ENCODE data around the gene RNF220.

DNA sequence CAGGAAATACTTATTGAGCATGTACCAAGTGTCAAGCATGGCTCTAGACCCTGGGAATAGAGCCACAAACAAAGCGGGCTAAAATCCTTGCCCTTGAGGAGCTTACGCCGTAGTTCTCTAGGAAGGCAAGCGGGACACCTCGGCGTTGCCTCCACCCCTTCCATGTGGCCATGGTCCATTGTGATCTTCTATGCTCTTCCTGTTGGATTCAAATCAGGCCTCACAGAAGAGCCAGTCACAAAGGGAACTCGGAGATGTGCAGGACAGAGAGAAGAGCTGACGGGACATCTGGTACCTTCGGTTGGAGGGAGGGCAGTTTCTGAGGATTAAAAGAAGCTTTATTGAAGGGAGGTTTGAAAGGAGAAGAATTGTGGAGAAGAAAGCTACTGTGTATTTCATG, 139.9 kb downstream of the RNF220 start:
- TF ChIP-seq POLR2AphosphoS5 (IDR thresholded peaks at IDR 0.05; ENCODE audit: low read depth, low read length) (no peak), TAF1 (IDR thresholded peaks at IDR 0.05; ENCODE audit: borderline replicate concordance, low read depth, low read length) (no peak)

Data from GM12892 (cell line).